ENCODE results near the gene DHRS13.
"Not testable (repeated sequence)": the region's sequence is repeated elsewhere in the genome, so short reads cannot be mapped to it uniquely, and the experiment has no call there.

The DHRS13 gene

GRCh38 chr17:28879886-28880571 lies 22.9 kb downstream of the DHRS13 start:
- TF ChIP-seq CTCF (IDR thresholded peaks at IDR 0.05; ENCODE audit: unreplicated experiment in 3 of 3), result no peak
- H3K9me3 Mint-ChIP-seq, result no peaks in the 10 kb centered on the region
- no peaks in the 10 kb centered on the region for H3K27me3 Mint-ChIP-seq (ENCODE audit: low read depth)
- no peak overlapping the region for H3K27ac Mint-ChIP-seq
- H3K4me3 Mint-ChIP-seq, result no peak overlapping the region
- peaks cover 44% of the 10 kb centered on the region for H3K36me3 Mint-ChIP-seq (ENCODE audit: low read depth)
- H3K4me1 Mint-ChIP-seq, result no peaks in the 10 kb centered on the region

GRCh38 chr17:28878981-28879380 lies 23.9 kb downstream of the DHRS13 start:
- no peak overlapping the region for H3K27ac Mint-ChIP-seq
- H3K4me3 Mint-ChIP-seq, result no peak overlapping the region
- no peaks in the 10 kb centered on the region for H3K27me3 Mint-ChIP-seq (ENCODE audit: low read depth)
- H3K36me3 Mint-ChIP-seq (ENCODE audit: low read depth), result peaks cover 42% of the 10 kb centered on the region
- peak; percentile 15 to 27 (median 23) for TF ChIP-seq CTCF (IDR thresholded peaks at IDR 0.05; ENCODE audit: unreplicated experiment in 3 of 3)
- H3K4me1 Mint-ChIP-seq, result no peaks in the 10 kb centered on the region
- no peaks in the 10 kb centered on the region for H3K9me3 Mint-ChIP-seq

- H3K4me1 Mint-ChIP-seq, result no peaks in the 10 kb centered on the region
- no peak overlapping the region for H3K27ac Mint-ChIP-seq
- H3K4me3 Mint-ChIP-seq, result no peak overlapping the region
- no peaks in the 10 kb centered on the region for H3K9me3 Mint-ChIP-seq
- no peaks in the 10 kb centered on the region for H3K27me3 Mint-ChIP-seq (ENCODE audit: low read depth)
- peaks cover 42% of the 10 kb centered on the region for H3K36me3 Mint-ChIP-seq (ENCODE audit: low read depth)
- TF ChIP-seq CTCF (IDR thresholded peaks at IDR 0.05; ENCODE audit: unreplicated experiment in 3 of 3), result no peak
Observed at GRCh38 chr17:28878158-28878910, 24.5 kb downstream of the DHRS13 start.

GRCh38 chr17:28877150-28877711 lies 25.6 kb downstream of the DHRS13 start:
- H3K36me3 Mint-ChIP-seq (ENCODE audit: low read depth), result peaks cover 34% of the 10 kb centered on the region
- not testable (repeated sequence) for H3K27ac Mint-ChIP-seq; H3K4me3 Mint-ChIP-seq; H3K4me1 Mint-ChIP-seq; H3K9me3 Mint-ChIP-seq; H3K27me3 Mint-ChIP-seq (ENCODE audit: low read depth)

GRCh38 chr17:28875848-28876550 lies 26.9 kb downstream of the DHRS13 start:
- peaks cover 23% of the 10 kb centered on the region for H3K36me3 Mint-ChIP-seq (ENCODE audit: low read depth)
- no peak overlapping the region for H3K27ac Mint-ChIP-seq
- no peaks in the 10 kb centered on the region for H3K4me1 Mint-ChIP-seq
- H3K4me3 Mint-ChIP-seq, result no peak overlapping the region
- no peaks in the 10 kb centered on the region for H3K27me3 Mint-ChIP-seq (ENCODE audit: low read depth)
- no peak for TF ChIP-seq CTCF (IDR thresholded peaks at IDR 0.05; ENCODE audit: unreplicated experiment in 3 of 3)
- no peaks in the 10 kb centered on the region for H3K9me3 Mint-ChIP-seq

GRCh38 chr17:28874750-28875149 lies 28.1 kb downstream of the DHRS13 start:
- peaks cover under 1% of the 10 kb centered on the region for H3K27me3 Mint-ChIP-seq (ENCODE audit: low read depth)
- peaks cover 14% of the 10 kb centered on the region for H3K36me3 Mint-ChIP-seq (ENCODE audit: low read depth)
- no peaks in the 10 kb centered on the region for H3K4me1 Mint-ChIP-seq
- peak overlapping the region in 1 of 3 experiments; percentile 20 for H3K27ac Mint-ChIP-seq
- no peaks in the 10 kb centered on the region for H3K9me3 Mint-ChIP-seq
- TF ChIP-seq CTCF (IDR thresholded peaks at IDR 0.05; ENCODE audit: unreplicated experiment in 3 of 3), result no peak
- no peak overlapping the region for H3K4me3 Mint-ChIP-seq
